Measurements from ENCODE around the gene DOLPP1. TPM values are rescaled to one million over a fixed set of nuclear protein-coding genes. Genes with fewer than 3 reads are reported as not detected.

The DOLPP1 gene
- total RNA-seq, 4 donors from 2014 or later: 7.5 to 14.0 (median 10.7) TPM

GRCh38 chr9:129060991-129061390 is 19.9 kb upstream of the DOLPP1 start:
- no peak overlapping the region for H3K4me3 ChIP-seq (ENCODE audit: low read depth, poor library complexity, severe bottlenecking)
- intact Hi-C loops (cut with DNase I; ENCODE audit: low total_unique reads): no loop called here
- TF ChIP-seq POLR2A (IDR thresholded peaks at IDR 0.05): no peak
- TF ChIP-seq CTCF (IDR thresholded peaks at IDR 0.05): no peak
- DNase-seq (ENCODE audit: low spot score in 2 of 2): no peak
- 91 to 95% methylated on average over 11 to 12 of the region's 12 CpGs for WGBS, 2 donors

- intact Hi-C loops (cut with DNase I; ENCODE audit: low total_unique reads): no loop called here
- H3K4me3 ChIP-seq (ENCODE audit: low read depth, poor library complexity, severe bottlenecking): no peak overlapping the region
- 90 to 100% methylated on average over 4 to 9 of the region's 9 CpGs for WGBS, 2 donors
- TF ChIP-seq CTCF (IDR thresholded peaks at IDR 0.05) (no peak), POLR2A (IDR thresholded peaks at IDR 0.05) (no peak)
- no peak for DNase-seq (ENCODE audit: low spot score in 2 of 2)
Measured at GRCh38 chr9:129063061-129063460, 17.9 kb upstream of the DOLPP1 start.

- TF ChIP-seq POLR2A (IDR thresholded peaks at IDR 0.05) (no peak), CTCF (IDR thresholded peaks at IDR 0.05) (peak in 1 of 3 donors; percentile 47)
- no peak for DNase-seq (ENCODE audit: low spot score in 2 of 2)
- intact Hi-C loops (cut with DNase I; ENCODE audit: low total_unique reads): no loop called here
- no peak overlapping the region for H3K4me3 ChIP-seq (ENCODE audit: low read depth, poor library complexity, severe bottlenecking)
- 97% methylated on average over 8 of the region's 8 CpGs for WGBS, 2 donors
Measured at GRCh38 chr9:129064499-129064908, 16.4 kb upstream of the DOLPP1 start.

GRCh38 chr9:129068110-129068509 is 12.8 kb upstream of the DOLPP1 start:
- TF ChIP-seq POLR2A (IDR thresholded peaks at IDR 0.05) (no peak), CTCF (IDR thresholded peaks at IDR 0.05) (no peak)
- no peak for DNase-seq (ENCODE audit: low spot score in 2 of 2)
- WGBS, 2 donors: 92 to 93% methylated on average over 18 to 19 of the region's 19 CpGs
- intact Hi-C loops (cut with DNase I; ENCODE audit: low total_unique reads): no loop called here
- H3K4me3 ChIP-seq (ENCODE audit: low read depth, poor library complexity, severe bottlenecking): no peak overlapping the region

- TF ChIP-seq CTCF (IDR thresholded peaks at IDR 0.05): no peak
- peak; percentile 62 to 90 for DNase-seq (ENCODE audit: low spot score in 2 of 2)
- 75 to 81% methylated on average over 27 to 29 of the region's 31 CpGs for WGBS, 2 donors
- H3K4me3 ChIP-seq (ENCODE audit: low read depth, poor library complexity, severe bottlenecking): no peak overlapping the region
- intact Hi-C loops (cut with DNase I; ENCODE audit: low total_unique reads): no loop called here
Measured at GRCh38 chr9:129068990-129069861, 11.7 kb upstream of the DOLPP1 start.

Measured in lower leg skin (tissue), 4 donors.